HCT116 (cell line): ENCODE measurements around the gene KATNBL1. TPM values are rescaled to one million over a fixed set of nuclear protein-coding genes. Genes with fewer than 3 reads are reported as not detected.

Source experiments
- ATAC-seq: fragments of 200-7000 bp; cut with Tn5 transposase; 2 replicates; pipeline ENCODE4 v1.9.1; 2020; ENCODE audit warnings: mild to moderate bottlenecking, moderate library complexity
- BruUV-seq: library from RNA; stranded (reverse); fragments of 400-500 nt; replicated peaks from 2 replicates; lab custom pipeline; 2021; lab: Mats Ljungman, UMichigan
- CTCF ChIA-PET: fragments of 300-600 bp; sonication (Branson Sonifier 250); formaldehyde crosslinking; loops from one replicate; lab custom pipeline; 2021; ENCODE audit warnings: antibody characterized with exemption; lab: Charles Lee
- POLR2A ChIA-PET: fragments of 300-600, 350-600 bp; sonication (Branson Sonifier 250); formaldehyde crosslinking; loops from one replicate; lab custom pipeline; 2021; ENCODE audit warnings: antibody characterized with exemption; lab: Charles Lee
- RAD21 ChIA-PET, 2 experiments: fragments of 300-600 bp; sonication (Branson Sonifier 250); formaldehyde crosslinking; loops; one replicate each; lab custom pipeline; 2023; ENCODE audit warnings: low total read pairs in 2 of 2; ENCODE audit not compliant: uncharacterized antibody in 2 of 2, unreplicated experiment in 2 of 2, low non-redundant PET in 1 of 2; lab: Charles Lee
- DNase-seq: peaks from one replicate; pipeline ENCODE4 v3.0.0-alpha.2; 2010; ENCODE audit warnings: low read depth, low spot score
- H2AFZ ChIP-seq: fragments of 200-600 bp; shearing (Covaris generic), sonication (generic); 2 replicates; pipeline ENCODE4 v1.6.1; 2017; ENCODE audit warnings: low read depth, mixed run types, mixed read lengths, antibody characterized with exemption, low read length; ENCODE audit not compliant: poor library complexity, severe bottlenecking
- H3K27ac ChIP-seq: 2 replicates; pipeline ENCODE4 v1.5.1; 2012; ENCODE audit warnings: low read depth, low read length
- H3K27me3 ChIP-seq: fragments of 200-600 bp; sonication (generic); 2 replicates; pipeline ENCODE4 v1.6.1; 2016; ENCODE audit warnings: mixed run types, low read length, mixed read lengths; ENCODE audit not compliant: insufficient read depth
- H3K36me3 ChIP-seq, 2 experiments: fragments of 200-500 bp in 1 of 2; fragments of 200-600 bp in 1 of 2; sonication (Bioruptor generic) in 1 of 2; sonication (generic) in 1 of 2; 2 replicates each; pipeline versions ENCODE4 v1.5.1 to v1.6.1; 2014 to 2016; ENCODE audit warnings: low read length in 2 of 2, inconsistent platforms in 1 of 2, mixed read lengths in 1 of 2, mixed run types in 1 of 2; ENCODE audit not compliant: insufficient read depth in 2 of 2, control insufficient read depth in 1 of 2
- H3K4me1 ChIP-seq, 2 experiments: fragments of 200-600 bp in 1 of 2; sonication (generic) in 1 of 2; 2 replicates each; pipeline versions ENCODE4 v1.5.1 to v1.6.1; 2012 to 2017; ENCODE audit warnings: low read length in 2 of 2, inconsistent platforms in 1 of 2, mild to moderate bottlenecking in 1 of 2, mixed read lengths in 1 of 2, mixed run types in 1 of 2, moderate library complexity in 1 of 2; ENCODE audit not compliant: insufficient read depth in 2 of 2, control insufficient read depth in 1 of 2
- H3K4me2 ChIP-seq: fragments of 200-600 bp; sonication (generic); 2 replicates; pipeline ENCODE4 v1.6.1; 2017; ENCODE audit warnings: mixed run types, low read length, mixed read lengths
- H3K4me3 ChIP-seq, 2 experiments: fragments of 200-600 bp in 1 of 2; sonication (generic) in 1 of 2; replicated peaks in 1 of 2; 2 replicates each; pipeline ENCODE4 v1.5.1; 2011 to 2016; ENCODE audit warnings: low read length in 2 of 2, control low read depth in 1 of 2, low read depth in 1 of 2, mild to moderate bottlenecking in 1 of 2, mixed read lengths in 1 of 2, mixed run types in 1 of 2
- H3K79me2 ChIP-seq: fragments of 200-600 bp; sonication (generic); 2 replicates; pipeline ENCODE4 v1.6.1; 2017; ENCODE audit warnings: mild to moderate bottlenecking, mixed run types, low read length, moderate library complexity, mixed read lengths; ENCODE audit not compliant: insufficient read depth
- H3K9ac ChIP-seq: fragments of 200-600 bp; sonication (generic); 2 replicates; pipeline ENCODE4 v1.6.1; 2016; ENCODE audit warnings: low read length, mixed read lengths
- H3K9me2 ChIP-seq: fragments of 200-600 bp; sonication (generic), shearing (Covaris generic); 2 replicates; pipeline ENCODE4 v1.6.1; 2017; ENCODE audit warnings: mixed run types, mild to moderate bottlenecking, moderate library complexity; ENCODE audit not compliant: insufficient read depth
- H3K9me3 ChIP-seq, 2 experiments: fragments of 200-500 bp in 1 of 2; fragments of 200-600 bp in 1 of 2; sonication (Bioruptor generic) in 1 of 2; sonication (generic) in 1 of 2; 2 replicates each; pipeline ENCODE4 v1.6.1; 2014 to 2017; ENCODE audit warnings: low read length in 2 of 2, mixed read lengths in 2 of 2, inconsistent platforms in 1 of 2, low read depth in 1 of 2, mild to moderate bottlenecking in 1 of 2, mixed run types in 1 of 2, moderate library complexity in 1 of 2; ENCODE audit not compliant: control insufficient read depth in 1 of 2, insufficient read depth in 1 of 2
- H4K20me1 ChIP-seq: fragments of 200-600 bp; sonication (generic), shearing (Covaris generic); 2 replicates; pipeline ENCODE4 v1.6.1; 2017; ENCODE audit warnings: mixed run types, mild to moderate bottlenecking, moderate library complexity; ENCODE audit not compliant: insufficient read depth
- CBX3 ChIP-seq: IDR thresholded peaks from 2 replicates; pipeline ENCODE4 v1.6.1; 2012; ENCODE audit warnings: low read depth
- CEBPB ChIP-seq: IDR thresholded peaks from 2 replicates; pipeline ENCODE4 v1.6.1; 2012; ENCODE audit warnings: low read depth
- EGR1 ChIP-seq: IDR thresholded peaks from 2 replicates; pipeline ENCODE4 v1.6.1; 2012; ENCODE audit warnings: low read depth
- ELF1 ChIP-seq: IDR thresholded peaks from 2 replicates; pipeline ENCODE4 v1.6.1; 2012; ENCODE audit warnings: low read depth, borderline replicate concordance
- EZH2 ChIP-seq: fragments of 200-600 bp; sonication (generic); IDR thresholded peaks from 2 replicates; pipeline ENCODE4 v1.6.1; 2017; ENCODE audit warnings: antibody characterized with exemption, mixed run types
- FOSL1 ChIP-seq: IDR thresholded peaks from 2 replicates; pipeline ENCODE4 v1.6.1; 2012; ENCODE audit warnings: low read depth
- JUND ChIP-seq: IDR thresholded peaks from 2 replicates; pipeline ENCODE4 v1.6.1; 2012
- POLR2A ChIP-seq: IDR thresholded peaks from 2 replicates; pipeline ENCODE4 v1.7.0; 2011; ENCODE audit warnings: borderline replicate concordance; ENCODE audit not compliant: insufficient read depth, insufficient read length; ENCODE audit errors: extremely low read depth
- POLR2AphosphoS5 ChIP-seq: IDR thresholded peaks from 2 replicates; pipeline ENCODE4 v1.6.1; 2011; ENCODE audit warnings: mild to moderate bottlenecking, low read depth, low read length, moderate library complexity
- RAD21 ChIP-seq: IDR thresholded peaks from 2 replicates; pipeline ENCODE4 v1.6.1; 2012; ENCODE audit warnings: low read depth, mild to moderate bottlenecking
- SIN3A ChIP-seq: IDR thresholded peaks from 2 replicates; pipeline ENCODE4 v1.6.1; 2012; ENCODE audit warnings: low read depth
- SP1 ChIP-seq: IDR thresholded peaks from 2 replicates; pipeline ENCODE4 v1.6.1; 2012; ENCODE audit warnings: low read depth
- SRF ChIP-seq: IDR thresholded peaks from 2 replicates; pipeline ENCODE4 v1.6.1; 2012; ENCODE audit warnings: low read depth
- TCF7L2 ChIP-seq: IDR thresholded peaks from 2 replicates; pipeline ENCODE4 v1.7.0; 2011; ENCODE audit warnings: borderline replicate concordance, inconsistent platforms; ENCODE audit not compliant: insufficient read depth, insufficient read length; ENCODE audit errors: extremely low read depth
- YY1 ChIP-seq: IDR thresholded peaks from 2 replicates; pipeline ENCODE4 v1.6.1; 2011; ENCODE audit warnings: low read length, low read depth, moderate library complexity, mild to moderate bottlenecking; ENCODE audit not compliant: insufficient replicate concordance; ENCODE audit errors: extremely low read depth
- ZFX ChIP-seq: fragments of 450-650 bp; IDR thresholded peaks from 2 replicates; pipeline ENCODE4 v1.6.1; 2017
- ZNF274 ChIP-seq: fragments of 200-500 bp; sonication (Bioruptor generic); IDR thresholded peaks from 2 replicates; pipeline ENCODE4 v1.6.1; 2014; ENCODE audit warnings: mild to moderate bottlenecking, low read depth, low read length, inconsistent platforms
- intact Hi-C: fragments of 100-400 bp; cut with micrococcal nuclease; formaldehyde crosslinking; loops from 2 replicates; pipeline ENCODE4 v1.10.0; 2022
- total RNA-seq: library from RNA; stranded (reverse); gene quantifications from one replicate; pipeline ENCODE4 v1.2.1, GENCODE V29; 2021; ENCODE audit not compliant: unreplicated experiment
- TF ChIP-seq, protein P1 (sequence below): IDR thresholded peaks from 2 replicates; pipeline ENCODE4 v1.6.1; 2012
- TF ChIP-seq, protein P2 (sequence below), 3 experiments: fragments of 200-600 bp in 1 of 3; sonication (generic) in 1 of 3; IDR thresholded peaks in 2 of 3; conservative IDR thresholded peaks in 1 of 3; 2 replicates each; pipeline ENCODE4 v1.5.1; 2012 to 2017; ENCODE audit warnings: low read depth in 2 of 3, low read length in 2 of 3, antibody characterized with exemption in 1 of 3, borderline replicate concordance in 1 of 3, control low read depth in 1 of 3, mild to moderate bottlenecking in 1 of 3, mixed read lengths in 1 of 3, mixed run types in 1 of 3, moderate library complexity in 1 of 3; ENCODE audit not compliant: insufficient read depth in 1 of 3
- TF ChIP-seq, protein P3 (sequence below): IDR thresholded peaks from 2 replicates; pipeline ENCODE4 v1.6.1; 2012
- TF ChIP-seq, protein P4 (sequence below): IDR thresholded peaks from 2 replicates; pipeline ENCODE4 v1.6.1; 2012; ENCODE audit warnings: low read depth

Gene KATNBL1
- total RNA-seq, 1 experiment from 2014 or later = 40.5 TPM

DNA sequence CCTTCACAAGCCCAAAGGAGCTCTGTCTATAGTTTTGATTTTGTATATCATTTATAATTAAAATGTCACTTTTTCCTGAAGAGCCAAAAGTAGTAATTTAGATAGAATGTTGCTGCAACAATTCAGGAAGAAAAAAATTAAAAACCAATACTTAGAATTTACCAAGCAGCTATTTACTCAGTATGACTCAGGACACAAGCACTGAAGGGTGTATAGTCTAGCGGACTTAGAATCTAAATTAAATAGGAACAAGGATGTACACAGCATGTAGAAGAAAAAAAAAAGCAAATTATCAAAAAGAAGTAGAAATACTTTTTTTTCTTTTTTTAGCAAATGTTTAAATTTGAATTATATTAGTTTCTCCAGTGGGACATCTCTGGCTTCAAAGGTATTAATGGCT, 76.4 kb downstream of the KATNBL1 start (continued):
- TF ChIP-seq YY1 = no peak
- TF ChIP-seq, protein P1, sequence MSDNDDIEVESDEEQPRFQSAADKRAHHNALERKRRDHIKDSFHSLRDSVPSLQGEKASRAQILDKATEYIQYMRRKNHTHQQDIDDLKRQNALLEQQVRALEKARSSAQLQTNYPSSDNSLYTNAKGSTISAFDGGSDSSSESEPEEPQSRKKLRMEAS = no peak

DNA sequence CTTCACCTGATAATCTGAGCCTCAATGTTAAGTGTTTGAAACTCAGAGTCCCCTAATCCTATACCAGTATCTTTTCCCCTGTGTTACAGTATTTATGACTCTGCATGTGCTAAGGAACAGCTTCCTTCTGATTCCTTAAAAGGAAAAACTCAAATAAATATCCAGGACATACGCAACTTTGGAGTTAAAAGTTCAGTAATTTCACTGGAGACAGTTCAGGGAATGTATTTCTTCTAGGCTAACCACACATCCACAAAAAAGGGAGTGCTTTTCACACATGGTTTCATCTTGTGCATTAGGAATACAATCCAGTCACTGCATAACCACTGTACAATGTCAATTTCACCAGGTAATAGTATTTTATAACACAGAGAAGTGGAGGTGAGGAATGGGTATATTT, 77.0 kb downstream of the KATNBL1 start:
- Histone ChIP-seq H3K4me3 (no peak overlapping the region), H3K9ac (no peak overlapping the region), H3K9me2 (no peaks in the 10 kb centered on the region), H3K4me1 (no peaks in the 10 kb centered on the region), H3K27ac (no peak overlapping the region), H4K20me1 (no peaks in the 10 kb centered on the region), H3K36me3 (no peaks in the 10 kb centered on the region), H3K9me3 (no peaks in the 10 kb centered on the region), H3K79me2 (no peaks in the 10 kb centered on the region), H3K27me3 (no peaks in the 10 kb centered on the region), H2AFZ (no peak overlapping the region), H3K4me2 (no peak overlapping the region)
- no peak for DNase-seq
- no TSS peak for BruUV-seq
- ChIA-PET CTCF (no interaction called here), POLR2A (no interaction called here), RAD21 (no interaction called here)
- ATAC-seq = no peak
- TF ChIP-seq ELF1 (no peak), EGR1 (no peak), SIN3A (no peak), FOSL1 (no peak), CBX3 (no peak), TCF7L2 (no peak), CEBPB (no peak), EZH2 (no peak), POLR2A (no peak), SRF (no peak), SP1 (no peak), JUND (no peak), ZNF274 (no peak), ZFX (no peak), RAD21 (no peak), POLR2AphosphoS5 (no peak)
- TF ChIP-seq, protein P2, sequence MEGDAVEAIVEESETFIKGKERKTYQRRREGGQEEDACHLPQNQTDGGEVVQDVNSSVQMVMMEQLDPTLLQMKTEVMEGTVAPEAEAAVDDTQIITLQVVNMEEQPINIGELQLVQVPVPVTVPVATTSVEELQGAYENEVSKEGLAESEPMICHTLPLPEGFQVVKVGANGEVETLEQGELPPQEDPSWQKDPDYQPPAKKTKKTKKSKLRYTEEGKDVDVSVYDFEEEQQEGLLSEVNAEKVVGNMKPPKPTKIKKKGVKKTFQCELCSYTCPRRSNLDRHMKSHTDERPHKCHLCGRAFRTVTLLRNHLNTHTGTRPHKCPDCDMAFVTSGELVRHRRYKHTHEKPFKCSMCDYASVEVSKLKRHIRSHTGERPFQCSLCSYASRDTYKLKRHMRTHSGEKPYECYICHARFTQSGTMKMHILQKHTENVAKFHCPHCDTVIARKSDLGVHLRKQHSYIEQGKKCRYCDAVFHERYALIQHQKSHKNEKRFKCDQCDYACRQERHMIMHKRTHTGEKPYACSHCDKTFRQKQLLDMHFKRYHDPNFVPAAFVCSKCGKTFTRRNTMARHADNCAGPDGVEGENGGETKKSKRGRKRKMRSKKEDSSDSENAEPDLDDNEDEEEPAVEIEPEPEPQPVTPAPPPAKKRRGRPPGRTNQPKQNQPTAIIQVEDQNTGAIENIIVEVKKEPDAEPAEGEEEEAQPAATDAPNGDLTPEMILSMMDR (IDR thresholded peaks at IDR 0.05 in 2 of 3, conservative IDR thresholded peaks at IDR 0.05 in 1 of 3; ENCODE audit: borderline replicate concordance in 1 of 3, insufficient read depth in 1 of 3, low read depth in 2 of 3, low read length in 2 of 3) = no peak
- TF ChIP-seq, protein P3, sequence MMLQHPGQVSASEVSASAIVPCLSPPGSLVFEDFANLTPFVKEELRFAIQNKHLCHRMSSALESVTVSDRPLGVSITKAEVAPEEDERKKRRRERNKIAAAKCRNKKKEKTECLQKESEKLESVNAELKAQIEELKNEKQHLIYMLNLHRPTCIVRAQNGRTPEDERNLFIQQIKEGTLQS = no peak
- TF ChIP-seq, protein P4, sequence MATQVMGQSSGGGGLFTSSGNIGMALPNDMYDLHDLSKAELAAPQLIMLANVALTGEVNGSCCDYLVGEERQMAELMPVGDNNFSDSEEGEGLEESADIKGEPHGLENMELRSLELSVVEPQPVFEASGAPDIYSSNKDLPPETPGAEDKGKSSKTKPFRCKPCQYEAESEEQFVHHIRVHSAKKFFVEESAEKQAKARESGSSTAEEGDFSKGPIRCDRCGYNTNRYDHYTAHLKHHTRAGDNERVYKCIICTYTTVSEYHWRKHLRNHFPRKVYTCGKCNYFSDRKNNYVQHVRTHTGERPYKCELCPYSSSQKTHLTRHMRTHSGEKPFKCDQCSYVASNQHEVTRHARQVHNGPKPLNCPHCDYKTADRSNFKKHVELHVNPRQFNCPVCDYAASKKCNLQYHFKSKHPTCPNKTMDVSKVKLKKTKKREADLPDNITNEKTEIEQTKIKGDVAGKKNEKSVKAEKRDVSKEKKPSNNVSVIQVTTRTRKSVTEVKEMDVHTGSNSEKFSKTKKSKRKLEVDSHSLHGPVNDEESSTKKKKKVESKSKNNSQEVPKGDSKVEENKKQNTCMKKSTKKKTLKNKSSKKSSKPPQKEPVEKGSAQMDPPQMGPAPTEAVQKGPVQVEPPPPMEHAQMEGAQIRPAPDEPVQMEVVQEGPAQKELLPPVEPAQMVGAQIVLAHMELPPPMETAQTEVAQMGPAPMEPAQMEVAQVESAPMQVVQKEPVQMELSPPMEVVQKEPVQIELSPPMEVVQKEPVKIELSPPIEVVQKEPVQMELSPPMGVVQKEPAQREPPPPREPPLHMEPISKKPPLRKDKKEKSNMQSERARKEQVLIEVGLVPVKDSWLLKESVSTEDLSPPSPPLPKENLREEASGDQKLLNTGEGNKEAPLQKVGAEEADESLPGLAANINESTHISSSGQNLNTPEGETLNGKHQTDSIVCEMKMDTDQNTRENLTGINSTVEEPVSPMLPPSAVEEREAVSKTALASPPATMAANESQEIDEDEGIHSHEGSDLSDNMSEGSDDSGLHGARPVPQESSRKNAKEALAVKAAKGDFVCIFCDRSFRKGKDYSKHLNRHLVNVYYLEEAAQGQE = no peak
- intact Hi-C loops = no loop called here
